ENCODE measurements around the gene RECQL5.
"Not testable (repeated sequence)": the region's sequence is repeated elsewhere in the genome, so short reads cannot be mapped to it uniquely, and the experiment has no call there.

RECQL5 gene

GRCh38 chr17:75601057-75601987 lies 65.6 kb downstream of the RECQL5 start:
- no peak overlapping the region for H3K4me3 ChIP-seq (ENCODE audit: low read depth, low read length)
- TF ChIP-seq CTCF (IDR thresholded peaks at IDR 0.05; ENCODE audit: low read depth, low read length): peak; percentile 81

DNA sequence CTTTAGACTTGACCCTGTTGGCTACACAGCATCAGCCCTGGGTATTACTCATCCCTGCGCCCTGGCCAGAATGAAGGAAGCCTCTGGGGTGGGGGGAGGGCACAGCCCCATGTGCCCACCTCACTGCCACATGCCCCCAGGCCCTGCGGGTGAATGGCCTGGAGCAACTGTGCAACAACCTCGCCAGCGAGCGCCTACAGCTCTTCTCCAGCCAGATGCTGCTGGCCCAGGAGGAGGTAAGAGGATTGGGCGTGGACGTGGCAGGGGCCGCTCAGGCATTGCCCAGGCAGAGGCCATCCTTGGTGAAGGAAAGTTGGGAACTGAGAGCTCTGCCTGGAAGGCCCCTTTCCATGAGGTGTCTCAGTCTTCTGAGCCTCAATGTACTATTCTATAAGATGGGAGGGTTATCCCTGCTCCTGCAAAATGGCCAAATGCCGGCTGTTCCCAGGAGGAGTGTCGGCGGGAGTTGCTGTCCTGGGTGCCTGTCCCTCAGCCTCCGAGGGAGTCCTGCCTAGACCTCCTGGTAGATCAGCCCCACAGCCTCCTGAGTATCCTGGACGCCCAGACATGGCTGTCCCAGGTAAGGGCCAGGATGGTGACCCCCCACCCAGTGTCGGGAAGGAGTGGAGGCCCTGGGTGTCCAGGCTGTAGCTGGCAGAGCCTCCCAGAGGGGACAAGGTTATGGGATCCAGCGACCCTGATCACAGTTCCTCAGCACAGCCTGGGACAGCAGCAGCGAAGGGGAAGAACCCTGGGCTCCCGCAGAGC lies 70.5 kb downstream of the RECQL5 start:
- no peak for TF ChIP-seq CTCF (IDR thresholded peaks at IDR 0.05; ENCODE audit: low read depth, low read length)
- no peak overlapping the region for H3K4me3 ChIP-seq (ENCODE audit: low read depth, low read length)

DNA sequence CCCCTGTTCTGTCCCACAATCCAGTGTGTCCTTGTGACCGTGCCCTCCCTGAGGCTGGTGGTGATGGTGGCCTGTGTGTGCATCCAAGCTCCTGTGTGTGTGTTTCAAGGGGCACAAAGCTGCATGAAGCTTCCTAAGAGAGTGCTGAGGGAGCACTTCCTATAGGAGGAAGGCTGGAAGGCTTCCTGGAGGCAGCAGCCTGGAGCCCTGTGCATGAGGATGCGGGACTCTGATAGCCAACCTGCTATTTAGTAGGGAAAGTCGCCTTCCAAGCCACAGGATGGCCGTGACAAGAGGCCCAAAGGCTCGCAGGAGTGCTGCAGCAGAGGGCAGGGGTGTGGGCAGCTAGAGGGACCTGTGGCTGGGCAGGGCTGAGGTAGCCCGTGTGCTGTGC lies 71.0 kb downstream of the RECQL5 start:
- TF ChIP-seq CTCF (IDR thresholded peaks at IDR 0.05; ENCODE audit: low read depth, low read length): no peak
- no peak overlapping the region for H3K4me3 ChIP-seq (ENCODE audit: low read depth, low read length)

DNA sequence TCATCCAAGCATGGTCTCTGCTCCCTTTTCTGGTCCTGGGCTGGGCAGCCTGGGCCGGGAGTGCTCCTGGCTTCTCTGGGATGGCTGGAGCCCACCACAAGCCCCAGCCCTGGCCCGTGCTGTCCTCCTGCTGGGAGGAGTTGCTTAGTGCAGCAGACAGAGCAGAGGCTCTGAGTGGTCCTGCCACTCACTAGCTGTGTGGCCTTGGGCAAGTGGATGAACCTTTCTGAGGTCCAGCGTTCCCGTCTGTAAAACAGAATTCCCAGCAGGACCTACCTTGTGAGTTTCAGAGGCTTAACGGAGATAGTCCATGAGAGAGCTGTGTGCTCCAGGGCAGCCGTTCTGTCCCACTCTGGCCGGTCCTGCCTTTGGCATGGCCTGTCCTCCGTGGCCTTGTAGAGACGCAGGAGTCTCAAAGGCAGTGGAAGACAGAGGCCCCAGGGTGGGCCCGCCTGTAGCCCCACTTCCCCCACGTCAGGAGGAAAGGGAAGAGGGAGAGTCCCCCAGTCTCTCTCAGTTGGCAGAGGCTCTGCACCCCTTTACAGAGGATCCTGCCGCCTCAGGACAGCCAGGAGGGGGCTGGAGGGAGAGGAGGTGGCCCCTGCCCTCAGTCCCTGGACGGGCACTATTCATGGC lies 71.6 kb downstream of the RECQL5 start:
- no peak overlapping the region for H3K4me3 ChIP-seq (ENCODE audit: low read depth, low read length)
- TF ChIP-seq CTCF (IDR thresholded peaks at IDR 0.05; ENCODE audit: low read depth, low read length): no peak

GRCh38 chr17:75594499-75595283 lies 72.3 kb downstream of the RECQL5 start:
- H3K4me3 ChIP-seq (ENCODE audit: low read depth, low read length): no peak overlapping the region
- no peak for TF ChIP-seq CTCF (IDR thresholded peaks at IDR 0.05; ENCODE audit: low read depth, low read length)

GRCh38 chr17:75593430-75593829 lies 73.5 kb downstream of the RECQL5 start:
- not testable (repeated sequence) for H3K4me3 ChIP-seq (ENCODE audit: low read depth, low read length)

Data from WI38 (cell line).